Hepatocyte (in vitro differentiated cells): ENCODE results near the gene PLCL2. TPM values are rescaled to one million over a fixed set of nuclear protein-coding genes. Genes with fewer than 3 reads are reported as not detected.

Source experiments
- DNase-seq: peaks from one replicate; pipeline ENCODE4 v3.0.0-alpha.2; 2016; ENCODE audit warnings: low spot score
- H2AFZ ChIP-seq: fragments of 200-600 bp; sonication (generic); 2 replicates; pipeline ENCODE4 v1.6.0; 2016; ENCODE audit warnings: antibody characterized with exemption, mild to moderate bottlenecking
- H3K27ac ChIP-seq: fragments of 200-600 bp; sonication (generic); 2 replicates; pipeline ENCODE4 v1.5.1; 2016; ENCODE audit warnings: mild to moderate bottlenecking
- H3K27me3 ChIP-seq: fragments of 200-600 bp; sonication (generic); 2 replicates; pipeline ENCODE4 v1.6.1; 2016
- H3K36me3 ChIP-seq: fragments of 200-600 bp; sonication (generic); replicated peaks from 2 replicates; pipeline ENCODE4 v1.5.1; 2016; ENCODE audit warnings: low read depth; ENCODE audit not compliant: insufficient read depth
- H3K4me1 ChIP-seq: fragments of 200-600 bp; sonication (generic); 2 replicates; pipeline ENCODE4 v1.5.1; 2016; ENCODE audit warnings: mild to moderate bottlenecking, moderate library complexity; ENCODE audit not compliant: insufficient read depth
- H3K4me2 ChIP-seq: fragments of 200-600 bp; sonication (generic); 2 replicates; pipeline ENCODE4 v1.6.0; 2016
- H3K4me3 ChIP-seq: fragments of 200-600 bp; sonication (generic); 2 replicates; pipeline ENCODE4 v1.5.1; 2016; ENCODE audit warnings: mild to moderate bottlenecking
- H3K79me2 ChIP-seq: fragments of 200-600 bp; sonication (generic); 2 replicates; pipeline ENCODE4 v1.6.0; 2017; ENCODE audit warnings: mild to moderate bottlenecking
- H3K9me2 ChIP-seq: fragments of 200-600 bp; sonication (generic); replicated peaks from 2 replicates; pipeline ENCODE4 v1.6.0; 2017; ENCODE audit warnings: mild to moderate bottlenecking; ENCODE audit not compliant: insufficient read depth
- H3K9me3 ChIP-seq: fragments of 200-600 bp; sonication (generic); 2 replicates; pipeline ENCODE4 v1.5.1; 2016; ENCODE audit warnings: low read depth, mild to moderate bottlenecking
- H4K20me1 ChIP-seq: fragments of 200-600 bp; sonication (generic); 2 replicates; pipeline ENCODE4 v1.6.0; 2016; ENCODE audit warnings: mild to moderate bottlenecking; ENCODE audit not compliant: insufficient read depth, poor library complexity, severe bottlenecking
- CTCF ChIP-seq: fragments of 200-600 bp; sonication (generic); IDR thresholded peaks from 2 replicates; pipeline ENCODE4 v1.5.1; 2016; ENCODE audit warnings: antibody characterized with exemption, mild to moderate bottlenecking; ENCODE audit not compliant: poor library complexity
- EZH2 ChIP-seq: fragments of 200-600 bp; sonication (generic); IDR thresholded peaks from 2 replicates; pipeline ENCODE4 v1.6.1; 2016; ENCODE audit warnings: antibody characterized with exemption, mild to moderate bottlenecking, borderline replicate concordance
- EZH2phosphoT487 ChIP-seq: fragments of 200-600 bp; sonication (generic); IDR thresholded peaks from one replicate; pipeline ENCODE4 v1.6.1; 2018; ENCODE audit warnings: antibody characterized with exemption, mild to moderate bottlenecking, low read depth, moderate library complexity; ENCODE audit not compliant: unreplicated experiment, severe bottlenecking
- WGBS: methylation state at CpG from one replicate; pipeline ENCODE4 v1.1.6; 2016; ENCODE audit warnings: low lambda C conversion rate; ENCODE audit errors: missing lambda C conversion rate; 5-methylcytosine and 5-hydroxymethylcytosine counted together
- polyA plus RNA-seq: library from polyadenylated mRNA; unstranded; fragments of >200 nt; fragmentation: Nextera tagmentation; extraction: Ambion mirVana; gene quantifications from 2 replicates; pipeline ENCODE4 v1.2.1, GENCODE V29; 2016
- total RNA-seq: library from RNA; depleted of rRNA; stranded (reverse); fragments of >200 nt; gene quantifications from 2 replicates; pipeline ENCODE4 v1.2.3, GENCODE V29; 2014

The PLCL2 gene
- total and polyA plus RNA-seq, 2 experiments from 2014 or later: 3.2 to 14.2 TPM

GRCh38 chr3:16871915-16872842, 12.6 kb upstream of the PLCL2 start:
- Histone ChIP-seq H3K4me3 (no peak overlapping the region), H4K20me1 (no peaks in the 10 kb centered on the region), H3K36me3 (no peaks in the 10 kb centered on the region), H2AFZ (no peak overlapping the region), H3K9me3 (no peaks in the 10 kb centered on the region), H3K9me2 (no peaks in the 10 kb centered on the region), H3K4me1 (peaks cover 4% of the 10 kb centered on the region), H3K4me2 (no peak overlapping the region), H3K27me3 (no peaks in the 10 kb centered on the region), H3K27ac (no peak overlapping the region), H3K79me2 (no peaks in the 10 kb centered on the region)
- TF ChIP-seq CTCF: no peak
- no peak for TF ChIP-seq EZH2phosphoT487
- TF ChIP-seq EZH2: no peak
- 85% methylated on average over 6 of the region's 6 CpGs for WGBS
- no peak for DNase-seq

- peaks cover 4% of the 10 kb centered on the region for H3K4me1 ChIP-seq
- no peaks in the 10 kb centered on the region for H3K36me3 ChIP-seq
- no peaks in the 10 kb centered on the region for H3K27me3 ChIP-seq
- 96% methylated on average over 4 of the region's 4 CpGs for WGBS
- no peaks in the 10 kb centered on the region for H3K79me2 ChIP-seq
- no peak overlapping the region for H3K4me3 ChIP-seq
- no peaks in the 10 kb centered on the region for H4K20me1 ChIP-seq
- H3K27ac ChIP-seq: no peak overlapping the region
- no peaks in the 10 kb centered on the region for H3K9me2 ChIP-seq
- H3K4me2 ChIP-seq: no peak overlapping the region
- no peak for DNase-seq
- no peaks in the 10 kb centered on the region for H3K9me3 ChIP-seq
- TF ChIP-seq CTCF (no peak), EZH2 (no peak), EZH2phosphoT487 (no peak)
- no peak overlapping the region for H2AFZ ChIP-seq
Measured at GRCh38 chr3:16873872-16874271, 10.9 kb upstream of the PLCL2 start.

- no peak overlapping the region for H3K27ac ChIP-seq
- H3K4me1 ChIP-seq: peaks cover 4% of the 10 kb centered on the region
- no peak for TF ChIP-seq EZH2phosphoT487
- no peak for TF ChIP-seq EZH2
- TF ChIP-seq CTCF: no peak
- no peak overlapping the region for H2AFZ ChIP-seq
- no peak overlapping the region for H3K4me3 ChIP-seq
- no peaks in the 10 kb centered on the region for H4K20me1 ChIP-seq
- no peak overlapping the region for H3K4me2 ChIP-seq
- H3K9me2 ChIP-seq: no peaks in the 10 kb centered on the region
- DNase-seq: no peak
- no peaks in the 10 kb centered on the region for H3K27me3 ChIP-seq
- 97% methylated on average over 3 of the region's 3 CpGs for WGBS
- no peaks in the 10 kb centered on the region for H3K36me3 ChIP-seq
- H3K79me2 ChIP-seq: no peaks in the 10 kb centered on the region
- H3K9me3 ChIP-seq: no peaks in the 10 kb centered on the region
Measured at GRCh38 chr3:16875876-16876550, 8.7 kb upstream of the PLCL2 start.
